Measurements from ENCODE around the gene SEMA4D. TPM values are rescaled to one million over a fixed set of nuclear protein-coding genes. Genes with fewer than 3 reads are reported as not detected.

The SEMA4D gene
- total RNA-seq, 3 donors from 2014 or later, result 20.9 to 26.9 (median 23.1) TPM

- H3K9me3 ChIP-seq, result no peaks in the 10 kb centered on the region
- intact Hi-C loops (cut with DNase I, micrococcal nuclease), result no loop called here
- TF ChIP-seq CTCF (IDR thresholded peaks at IDR 0.05), result no peak
- H3K4me1 ChIP-seq (ENCODE audit: low read depth), result no peaks in the 10 kb centered on the region
- DNase-seq (no peak), ATAC-seq (no peak)
- H3K4me3 ChIP-seq, result no peak overlapping the region
- peaks cover 32% of the 10 kb centered on the region for H3K36me3 ChIP-seq (ENCODE audit: low read depth)
These were observed 167.4 kb downstream of the SEMA4D start for GRCh38 chr9:89330513-89330912.

GRCh38 chr9:89329917-89330316 is 168.0 kb downstream of the SEMA4D start:
- H3K9me3 ChIP-seq, result no peaks in the 10 kb centered on the region
- peaks cover 32% of the 10 kb centered on the region for H3K36me3 ChIP-seq (ENCODE audit: low read depth)
- intact Hi-C loops (cut with DNase I, micrococcal nuclease), result loop anchor here in 1 of 2 donors (10.0 kb wide), 1 partner anchor 225 kb away; no protein-coding TSS in a partner anchor
- no peak overlapping the region for H3K4me3 ChIP-seq
- TF ChIP-seq CTCF (IDR thresholded peaks at IDR 0.05), result no peak
- DNase-seq (no peak), ATAC-seq (no peak)
- H3K4me1 ChIP-seq (ENCODE audit: low read depth), result no peaks in the 10 kb centered on the region

- no peaks in the 10 kb centered on the region for H3K9me3 ChIP-seq
These were observed 169.8 kb downstream of the SEMA4D start for GRCh38 chr9:89328064-89328463.

GRCh38 chr9:89325733-89326132 is 172.2 kb downstream of the SEMA4D start:
- peaks cover 21% of the 10 kb centered on the region for H3K36me3 ChIP-seq (ENCODE audit: low read depth)
- intact Hi-C loops (cut with DNase I, micrococcal nuclease), result loop anchor here in 1 of 2 donors (10.0 kb wide), 1 partner anchor 229 kb away; no protein-coding TSS in a partner anchor
- ATAC-seq (no peak), DNase-seq (no peak)
- H3K4me3 ChIP-seq, result no peak overlapping the region
- no peak for TF ChIP-seq CTCF (IDR thresholded peaks at IDR 0.05)
- H3K9me3 ChIP-seq, result no peaks in the 10 kb centered on the region
- no peaks in the 10 kb centered on the region for H3K4me1 ChIP-seq (ENCODE audit: low read depth)

More at GRCh38 chr9:89328064-89328463, 169.8 kb downstream of the SEMA4D start:
- no peak for TF ChIP-seq CTCF (IDR thresholded peaks at IDR 0.05)
- intact Hi-C loops (cut with DNase I, micrococcal nuclease), result loop anchor here in 1 of 2 donors (10.0 kb wide), 1 partner anchor 227 kb away; no protein-coding TSS in a partner anchor
- peaks cover 26% of the 10 kb centered on the region for H3K36me3 ChIP-seq (ENCODE audit: low read depth)
- no peak overlapping the region for H3K4me3 ChIP-seq
- DNase-seq (no peak), ATAC-seq (no peak)
- no peaks in the 10 kb centered on the region for H3K4me1 ChIP-seq (ENCODE audit: low read depth)

GRCh38 chr9:89323390-89323789 is 174.5 kb downstream of the SEMA4D start:
- DNase-seq (no peak), ATAC-seq (no peak)
- intact Hi-C loops (cut with DNase I, micrococcal nuclease), result loop anchor here (5.0 to 10.0 kb wide), 2 partner anchors 224 to 231 kb away; no protein-coding TSS in a partner anchor
- H3K36me3 ChIP-seq (ENCODE audit: low read depth), result peaks cover under 1% of the 10 kb centered on the region
- H3K4me1 ChIP-seq (ENCODE audit: low read depth), result peaks cover 6% of the 10 kb centered on the region
- no peak for TF ChIP-seq CTCF (IDR thresholded peaks at IDR 0.05)
- no peaks in the 10 kb centered on the region for H3K9me3 ChIP-seq
- H3K4me3 ChIP-seq, result no peak overlapping the region

All from mucosa of descending colon (tissue), 3 donors.